Activated naive CD4-positive, alpha-beta T cell (primary cell): Measurements from ENCODE around the gene RGL3.
"Not testable (repeated sequence)": the region's sequence is repeated elsewhere in the genome, so short reads cannot be mapped to it uniquely, and the experiment has no call there.

Experiments
- DNase-seq, 4 experiments: peaks; one replicate each; lab custom pipeline; 2025; lab: John Stamatoyannopoulos, UW

The RGL3 gene

GRCh38 chr19:11450570-11451326 is 31.6 kb upstream of the RGL3 start:
- DNase-seq, result no peak

GRCh38 chr19:11448923-11449554 is 29.9 kb upstream of the RGL3 start:
- DNase-seq, result no peak

GRCh38 chr19:11448410-11448809 is 29.3 kb upstream of the RGL3 start:
- no peak for DNase-seq

GRCh38 chr19:11447347-11448262 is 28.5 kb upstream of the RGL3 start:
- no peak for DNase-seq

GRCh38 chr19:11446652-11447301 is 27.7 kb upstream of the RGL3 start:
- DNase-seq, result peak in 3 of 4 experiments; percentile 14 to 49 (median 31)

GRCh38 chr19:11446271-11446651 is 27.1 kb upstream of the RGL3 start:
- DNase-seq, result no peak

- no peak for DNase-seq
Measured at GRCh38 chr19:11445141-11445540, 26.0 kb upstream of the RGL3 start.

- no peak for DNase-seq
Measured at GRCh38 chr19:11444059-11444458, 24.9 kb upstream of the RGL3 start.

- no peak for DNase-seq
Measured at GRCh38 chr19:11437955-11438354, 18.8 kb upstream of the RGL3 start.

- DNase-seq, result no peak
Measured at GRCh38 chr19:11435833-11436313, 16.8 kb upstream of the RGL3 start.

GRCh38 chr19:11435057-11435832 is 16.1 kb upstream of the RGL3 start, which contains the start of the genes ODAD3 and PRKCSH:
ODAD3 (minus strand) TSS chr19:11435121; CDS start chr19:11435016, 105 bp downstream.
PRKCSH (plus strand) TSS chr19:11435635; CDS start chr19:11436118, 483 bp downstream.
- DNase-seq, result peak; percentile 90 to 99 (median 98)

GRCh38 chr19:11434703-11435056 is 15.6 kb upstream of the RGL3 start:
- no peak for DNase-seq

GRCh38 chr19:11433526-11433925 is 14.4 kb upstream of the RGL3 start:
- not testable (repeated sequence) for DNase-seq

GRCh38 chr19:11426656-11427055 is 7.5 kb upstream of the RGL3 start:
- no peak for DNase-seq

GRCh38 chr19:11425719-11426457 is 6.8 kb upstream of the RGL3 start:
- DNase-seq, result no peak

- no peak for DNase-seq
Measured at GRCh38 chr19:11423791-11424181, 4.7 kb upstream of the RGL3 start.

GRCh38 chr19:11423164-11423790 is 4.2 kb upstream of the RGL3 start:
- no peak for DNase-seq

GRCh38 chr19:11422163-11423065 is 3.3 kb upstream of the RGL3 start:
- peak in 1 of 4 experiments; percentile 27 for DNase-seq
